GM12891 (cell line): ENCODE results near the gene CSNK1E.

ENCODE experiments used
- PAX5 ChIP-seq: IDR thresholded peaks from 2 replicates; pipeline ENCODE4 v1.6.1; 2011; ENCODE audit warnings: low read length, moderate library complexity, mild to moderate bottlenecking; ENCODE audit not compliant: insufficient read depth, severe bottlenecking
- POLR2A ChIP-seq: IDR thresholded peaks from 2 replicates; pipeline ENCODE4 v1.6.1; 2011; ENCODE audit warnings: low read depth, low read length, control low read depth
- POLR2AphosphoS5 ChIP-seq: IDR thresholded peaks from 2 replicates; pipeline ENCODE4 v1.6.1; 2011; ENCODE audit warnings: low read depth, low read length, control low read depth
- SPI1 ChIP-seq: IDR thresholded peaks from 2 replicates; pipeline ENCODE4 v1.6.1; 2011; ENCODE audit warnings: low read depth, low read length, control low read depth
- TAF1 ChIP-seq: IDR thresholded peaks from 2 replicates; pipeline ENCODE4 v1.6.1; 2011; ENCODE audit warnings: low read depth, low read length, control low read depth

DNA sequence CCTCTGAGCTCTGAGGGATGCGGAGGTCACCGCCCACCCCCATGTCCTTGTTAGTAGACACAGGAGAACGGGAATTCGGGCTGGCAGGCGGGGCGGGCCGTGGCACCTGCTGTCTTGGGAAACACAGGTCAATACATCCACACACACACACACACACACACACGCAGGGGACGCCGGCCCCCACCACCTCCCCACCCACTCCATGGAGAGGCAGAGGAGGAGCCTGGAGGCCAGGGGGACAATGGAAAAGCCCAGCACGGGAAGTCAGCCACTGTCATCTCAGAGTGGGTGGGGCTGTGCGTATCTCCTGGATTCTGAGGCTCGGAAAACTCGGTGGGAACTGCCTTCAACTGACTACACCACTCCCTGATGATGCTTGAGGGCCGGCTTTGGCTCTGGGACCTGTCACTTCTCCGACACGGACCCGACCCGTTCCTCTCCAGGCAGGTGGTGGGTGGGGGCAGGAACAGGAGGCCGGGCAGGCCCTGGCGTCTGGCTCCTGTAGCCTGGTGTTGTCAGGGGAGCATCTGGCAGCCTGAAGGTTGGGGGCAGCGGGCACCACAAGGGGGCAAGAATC is 25.9 kb downstream of the CSNK1E start:
- TF ChIP-seq POLR2AphosphoS5, result no peak
- TF ChIP-seq POLR2A, result no peak
- TF ChIP-seq TAF1, result no peak
- TF ChIP-seq PAX5, result no peak
- TF ChIP-seq SPI1, result no peak
